CD4-positive, alpha-beta T cell treated with Interleukin-17A for 1 hour (primary cell): ENCODE results near the gene ADAM12.

Experiments used
- DNase-seq: peaks from one replicate; pipeline ENCODE4 v3.0.0-alpha.2; 2020

Gene ADAM12

DNA sequence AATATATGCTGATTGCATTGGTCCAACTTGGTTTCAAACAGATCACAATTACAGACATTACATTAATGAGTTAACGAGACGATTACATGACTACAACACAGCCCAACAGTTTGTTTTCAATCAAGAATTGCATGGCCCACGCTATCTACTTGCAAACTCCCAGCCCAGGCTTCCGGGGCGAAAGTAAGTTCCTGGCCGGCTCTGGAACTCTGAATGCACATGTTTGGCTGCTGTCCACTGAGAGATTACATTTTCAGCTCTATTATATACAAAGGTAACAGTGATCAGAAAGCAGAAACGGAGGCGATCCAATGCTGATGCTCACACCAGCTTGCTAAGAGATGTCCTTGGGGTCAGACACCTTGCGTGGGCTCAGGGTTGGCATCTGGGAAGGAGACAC is 285.6 kb downstream of the ADAM12 start:
- no peak for DNase-seq

DNA sequence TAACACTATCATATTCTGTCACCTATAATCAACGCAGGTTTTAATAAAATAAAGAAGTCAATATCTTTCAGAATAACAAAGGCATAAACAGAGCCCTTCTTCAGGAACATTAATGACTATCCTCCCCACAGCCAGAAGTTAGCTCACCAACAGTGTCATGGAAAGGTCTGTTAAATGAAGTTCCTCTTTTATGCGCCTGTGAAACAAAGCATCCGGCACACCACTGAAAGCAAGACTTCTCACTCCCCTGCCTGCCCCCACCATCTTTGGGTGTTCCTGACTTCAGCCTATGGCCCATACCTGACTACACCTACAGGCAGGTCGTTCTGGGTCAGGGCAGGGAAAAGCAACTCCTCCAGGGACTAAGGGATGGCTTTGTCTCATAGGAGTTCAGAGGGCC is 286.5 kb downstream of the ADAM12 start:
- no peak for DNase-seq

DNA sequence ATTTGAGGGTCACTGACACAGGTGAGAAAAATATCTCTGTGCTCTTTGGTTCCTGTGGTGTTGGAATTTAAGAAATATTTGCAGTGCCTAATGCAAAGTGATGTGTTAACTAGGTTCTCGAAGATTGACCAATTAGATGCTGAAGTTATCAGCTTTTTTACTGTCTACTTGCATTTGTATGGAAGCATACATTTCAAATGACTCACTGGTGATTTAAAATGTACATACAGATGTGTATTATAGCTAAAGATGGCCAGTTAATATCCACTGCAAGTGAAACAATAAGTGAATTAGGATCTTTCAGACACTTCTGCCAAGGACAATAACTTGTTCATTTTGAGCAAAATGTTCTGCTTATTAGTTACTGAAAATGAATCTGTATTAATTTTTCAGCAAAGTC is 287.0 kb downstream of the ADAM12 start:
- DNase-seq: no peak

GRCh38 chr10:126099366-126099765 is 288.9 kb downstream of the ADAM12 start:
- DNase-seq: no peak

DNA sequence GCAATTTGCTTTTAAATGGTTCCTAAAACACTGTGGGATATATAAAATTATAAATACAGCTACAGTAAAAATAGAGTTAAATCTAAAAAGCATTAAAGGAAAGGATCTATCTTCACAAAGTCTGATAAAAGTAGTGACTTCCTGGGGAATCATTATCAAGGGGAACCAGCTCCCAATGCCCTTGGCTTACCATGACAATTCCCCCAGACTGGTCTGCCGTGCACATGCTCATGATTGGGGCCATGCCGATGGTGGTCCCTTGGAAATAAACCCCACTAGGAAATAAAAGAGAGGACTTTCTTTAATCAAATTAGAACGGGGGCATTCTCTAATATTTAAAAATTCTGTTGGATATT is 290.1 kb downstream of the ADAM12 start:
- DNase-seq: no peak

- DNase-seq: no peak
Observed at GRCh38 chr10:126097558-126098225, 290.6 kb downstream of the ADAM12 start.

DNA sequence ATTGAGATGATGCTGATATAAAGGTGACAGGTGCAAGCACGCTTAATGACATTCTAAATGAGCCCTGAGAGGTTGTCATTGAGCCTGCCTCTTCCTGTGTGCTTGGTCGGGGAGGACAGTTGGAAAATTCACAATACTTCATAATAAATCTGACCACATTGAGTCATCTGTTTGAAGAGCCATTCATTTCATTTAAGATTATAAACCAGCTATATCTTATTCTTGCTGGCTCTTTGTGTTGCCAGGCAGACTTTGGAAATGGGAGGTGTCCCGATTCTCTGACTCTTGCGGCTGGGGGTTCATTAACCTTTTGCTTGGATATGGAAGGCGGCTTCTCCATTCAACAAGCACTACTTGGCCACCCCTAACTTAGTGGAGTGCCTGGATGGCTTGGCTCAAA is 293.7 kb downstream of the ADAM12 start:
- DNase-seq: no peak

DNA sequence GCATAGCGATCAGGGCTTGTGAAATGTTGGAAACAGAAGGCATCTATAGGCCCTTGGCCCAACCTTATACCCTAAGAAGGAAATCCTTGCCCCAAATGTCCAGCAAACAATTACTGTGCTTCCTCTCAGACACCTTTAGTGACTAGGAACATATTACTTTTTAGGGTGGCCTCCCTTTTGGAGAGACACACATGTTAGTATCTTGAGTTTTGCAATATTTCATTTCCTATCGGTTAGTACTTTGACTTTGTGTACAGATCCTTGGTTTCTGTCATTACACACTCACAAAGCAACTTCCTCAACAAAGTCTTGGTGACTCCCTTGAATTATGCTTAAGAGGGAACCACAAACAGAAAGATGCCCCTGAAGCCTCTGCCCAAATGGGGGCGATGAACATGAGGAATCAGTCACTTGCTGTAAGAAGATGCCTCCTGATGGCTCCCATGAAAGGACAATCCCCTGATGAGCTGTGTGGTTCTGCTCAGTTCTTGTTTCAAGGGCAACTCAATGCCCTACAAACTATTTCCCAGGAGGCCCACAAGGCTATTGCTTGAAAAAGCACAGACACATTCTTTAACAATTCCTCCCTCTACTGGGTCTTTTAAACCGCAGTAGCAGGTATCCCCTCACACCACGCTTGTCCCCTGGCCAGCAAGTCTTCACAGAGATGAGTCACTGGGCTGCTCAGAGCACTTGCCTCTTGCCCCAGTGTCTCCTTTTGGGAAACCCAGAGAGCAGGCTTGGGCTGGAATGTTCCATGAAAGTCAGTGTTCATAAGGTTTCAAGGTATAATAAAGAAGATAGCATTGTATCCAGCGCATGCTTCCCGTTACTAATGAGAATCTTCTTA is 295.7 kb downstream of the ADAM12 start:
- DNase-seq: no peak

DNA sequence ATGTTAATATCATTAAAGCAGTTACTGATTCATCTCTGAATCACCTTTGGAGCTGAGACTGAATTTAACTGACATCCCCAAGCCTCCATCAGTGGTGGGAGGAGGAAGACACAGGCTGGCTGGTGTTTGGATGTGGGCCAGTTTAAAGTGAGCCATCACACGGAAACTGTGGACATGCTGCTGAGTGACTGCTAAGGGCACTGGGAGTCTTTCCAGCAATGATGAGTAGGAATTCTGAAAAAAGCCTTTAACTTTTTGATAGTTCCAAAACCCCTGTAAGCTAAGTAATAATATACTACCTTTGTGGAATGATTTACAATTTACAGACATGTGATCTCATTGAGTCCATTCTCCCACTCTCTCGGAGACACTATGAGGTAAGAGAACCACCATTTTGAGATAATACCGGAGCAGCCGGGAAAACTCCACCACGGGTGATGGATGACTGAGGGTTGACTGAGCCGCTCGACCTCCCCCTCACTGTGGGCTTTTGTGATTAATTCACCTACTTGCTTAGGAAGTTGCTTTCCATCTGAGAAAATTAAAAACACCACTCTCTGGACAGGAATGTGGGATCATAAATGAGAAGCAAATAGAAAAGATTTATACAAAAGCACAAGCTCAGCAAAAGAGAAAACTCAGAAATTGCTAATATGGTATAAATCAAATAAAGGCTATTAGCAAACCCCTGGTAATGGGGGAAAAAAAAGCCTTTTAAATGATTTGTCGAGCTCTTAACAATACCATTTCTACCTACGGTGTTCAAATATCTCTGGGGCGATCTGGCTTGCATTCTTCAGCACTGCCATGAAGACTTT is 297.2 kb downstream of the ADAM12 start:
- no peak for DNase-seq

- DNase-seq: no peak
Observed at GRCh38 chr10:126090443-126090842, 297.8 kb downstream of the ADAM12 start.

DNA sequence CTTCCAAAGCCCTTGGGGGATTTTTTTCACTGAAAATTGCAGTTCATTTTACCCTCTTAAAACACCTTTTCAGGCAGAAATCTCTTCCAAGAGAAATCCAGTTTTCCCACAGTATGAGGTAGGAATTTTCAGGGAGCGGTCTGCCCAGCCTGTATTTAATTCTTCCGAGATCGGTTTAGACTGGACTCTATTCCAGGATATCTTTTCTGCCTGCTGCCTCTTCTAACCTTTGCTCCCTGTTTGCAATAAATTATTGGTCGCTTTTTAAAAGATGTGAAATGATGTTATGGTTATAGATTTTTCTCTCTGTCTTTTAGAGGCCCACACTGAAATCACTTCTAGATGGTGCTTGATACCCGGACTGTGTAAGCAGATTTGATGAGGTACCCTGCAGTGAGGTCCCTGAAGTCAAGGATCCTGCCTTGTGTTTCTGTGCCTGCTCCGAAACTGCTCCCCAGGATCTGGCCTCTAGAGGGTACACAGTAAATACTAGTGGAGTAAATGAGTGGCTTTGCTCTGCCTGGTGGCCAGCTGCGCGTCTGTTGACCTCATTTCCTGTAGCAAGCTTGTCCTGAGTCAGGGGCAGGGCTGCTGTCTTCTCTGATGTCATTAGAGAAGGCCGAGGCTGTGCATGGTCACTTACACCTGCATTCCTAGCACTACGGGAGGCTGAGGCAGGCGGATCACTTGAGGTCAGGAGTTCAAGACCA is 300.3 kb downstream of the ADAM12 start:
- DNase-seq: no peak

GRCh38 chr10:126087153-126087680 is 301.1 kb downstream of the ADAM12 start:
- no peak for DNase-seq

- no peak for DNase-seq
Observed at GRCh38 chr10:126085806-126086205, 302.5 kb downstream of the ADAM12 start.

DNA sequence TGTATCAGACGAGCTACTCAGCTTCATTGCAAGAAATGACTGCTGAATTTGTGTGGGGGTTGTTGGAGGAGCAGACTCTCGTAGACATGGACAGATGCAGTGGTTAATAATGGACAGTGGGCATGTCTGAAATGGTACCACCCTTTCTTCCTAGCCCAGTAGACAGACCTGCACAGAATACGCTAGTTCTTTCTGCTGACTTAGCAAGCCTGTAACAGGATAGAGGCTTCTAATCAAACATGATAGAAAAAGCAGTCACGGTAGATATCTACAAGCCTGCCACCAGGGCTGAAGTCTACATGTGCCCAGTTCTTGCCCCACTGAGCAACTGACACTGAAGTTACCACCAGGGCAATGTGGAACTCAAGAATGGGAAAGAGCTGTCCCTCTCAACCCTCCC is 303.9 kb downstream of the ADAM12 start:
- no peak for DNase-seq

DNA sequence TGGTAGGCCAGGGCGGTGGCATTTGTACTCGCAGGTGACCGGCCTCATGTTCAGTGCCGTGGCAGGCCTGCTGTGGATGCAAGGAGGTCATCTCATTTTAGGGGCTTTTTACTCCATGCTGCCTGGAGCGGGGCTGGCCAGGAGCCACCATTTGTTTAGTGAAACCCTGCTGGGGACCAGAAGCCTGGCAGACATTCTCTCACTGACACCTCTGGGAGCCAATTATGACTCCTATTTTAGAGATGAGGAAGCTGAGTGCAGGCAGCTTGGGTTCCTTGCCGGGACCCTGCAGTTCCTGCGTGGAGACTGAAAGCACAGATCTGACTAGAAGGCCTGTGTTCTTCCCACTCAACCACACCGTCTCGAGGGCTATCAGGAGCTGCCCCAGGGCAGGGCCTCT is 305.3 kb downstream of the ADAM12 start:
- no peak for DNase-seq

DNA sequence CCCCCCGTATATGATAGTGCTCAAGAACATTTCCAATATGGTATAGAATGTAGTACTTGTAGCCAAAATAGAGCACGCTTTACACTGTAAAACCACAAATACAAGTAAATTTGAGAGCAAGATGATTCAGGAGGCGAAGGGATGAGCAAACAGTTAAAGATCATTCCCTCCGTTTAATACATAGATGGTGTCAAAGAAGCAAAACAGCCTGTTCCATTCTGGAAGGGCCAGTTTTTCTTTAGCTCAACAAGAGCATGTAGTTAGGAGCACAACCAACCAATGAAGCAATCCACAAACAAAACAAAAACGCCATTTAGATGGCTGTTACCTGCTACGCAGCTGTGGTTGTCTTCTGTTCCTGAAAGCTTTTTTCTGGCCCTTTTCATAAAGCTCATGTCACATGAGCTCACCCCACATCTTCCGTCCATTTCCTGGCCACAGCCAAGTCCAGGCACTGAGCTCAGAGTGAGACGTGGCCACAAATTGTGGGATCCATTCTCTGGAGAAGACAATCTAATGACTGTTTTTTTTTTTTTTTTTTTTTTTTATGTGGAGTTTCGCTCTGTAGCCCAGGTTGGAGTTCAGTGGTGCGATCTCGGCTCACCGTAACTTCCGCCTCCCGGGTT is 306.3 kb downstream of the ADAM12 start:
- DNase-seq: no peak

- DNase-seq: no peak
Observed at GRCh38 chr10:126080879-126081411, 307.3 kb downstream of the ADAM12 start.

- no peak for DNase-seq
Observed at GRCh38 chr10:126080291-126080825, 307.9 kb downstream of the ADAM12 start.

GRCh38 chr10:126075009-126075408 is 313.3 kb downstream of the ADAM12 start:
- DNase-seq: no peak

- DNase-seq: no peak
Observed at GRCh38 chr10:126074291-126074690, 314.0 kb downstream of the ADAM12 start.

DNA sequence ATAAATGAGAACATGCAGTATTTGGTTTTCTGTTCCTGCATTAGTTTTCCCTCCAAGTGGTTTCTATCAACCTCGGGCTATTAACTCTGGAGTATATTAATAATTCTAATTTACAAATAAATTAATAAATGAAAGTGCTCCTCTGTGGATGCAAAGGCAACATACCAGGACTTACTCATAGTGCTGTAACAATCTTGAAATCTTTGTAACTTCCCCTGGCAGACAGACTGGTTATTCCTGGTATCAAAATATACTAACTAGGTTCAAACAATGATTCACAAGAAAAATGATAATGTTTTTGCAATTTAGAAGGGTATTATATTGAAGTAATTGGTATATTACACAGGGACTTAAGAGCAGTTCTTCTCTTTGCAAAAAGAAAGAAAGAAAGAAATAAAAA is 314.7 kb downstream of the ADAM12 start:
- no peak for DNase-seq

DNA sequence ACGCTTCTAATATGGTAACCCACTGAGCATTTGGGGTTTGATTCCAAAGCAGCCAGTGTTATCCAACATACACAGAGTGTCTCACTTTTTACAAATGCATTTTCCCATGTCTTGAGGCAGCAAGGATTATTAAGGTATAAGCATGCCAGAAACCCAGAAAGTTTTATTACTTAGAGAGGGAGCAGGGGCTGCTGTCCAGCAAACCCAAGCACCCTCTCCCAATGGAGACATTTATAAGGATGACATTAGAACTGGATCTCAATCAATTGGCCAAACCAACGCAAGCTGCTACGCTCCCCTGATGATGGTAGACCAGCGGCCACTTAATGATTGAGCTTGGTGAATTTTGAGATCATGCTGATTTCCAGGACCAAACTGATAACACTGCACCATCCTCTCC is 315.7 kb downstream of the ADAM12 start:
- DNase-seq: no peak
